HEK293 (cell line): ENCODE data around the gene NAT14.
A peak's percentile ranks its signal among the peaks of the same experiment; 100 is the strongest.

ENCODE experiments used
- BCL11A ChIP-seq: fragments of 450-650 bp; formaldehyde crosslinking; IDR thresholded peaks from 2 replicates; pipeline ENCODE4 v1.5.1; 2016; ENCODE audit warnings: low read depth, missing biosample characterization, missing genetic modification characterization
- GLIS1 ChIP-seq: fragments of 450-650 bp; formaldehyde crosslinking; IDR thresholded peaks from 2 replicates; pipeline ENCODE4 v1.5.1; 2016; ENCODE audit warnings: missing biosample characterization, missing genetic modification characterization
- GLIS2 ChIP-seq: fragments of 450-650 bp; formaldehyde crosslinking; IDR thresholded peaks from 2 replicates; pipeline ENCODE4 v1.5.1; 2016; ENCODE audit warnings: missing biosample characterization, missing genetic modification characterization
- IKZF3 ChIP-seq: fragments of 450-650 bp; IDR thresholded peaks from 2 replicates; pipeline ENCODE4 v1.5.0; 2018; ENCODE audit warnings: missing biosample characterization, mild to moderate bottlenecking, missing genetic modification characterization, moderate library complexity
- KLF9 ChIP-seq: fragments of 450-650 bp; formaldehyde crosslinking; IDR thresholded peaks from 2 replicates; pipeline ENCODE4 v1.5.1; 2016; ENCODE audit warnings: missing biosample characterization, missing genetic modification characterization, low read depth
- MZF1 ChIP-seq: fragments of 450-650 bp; formaldehyde crosslinking; IDR thresholded peaks from 2 replicates; pipeline ENCODE4 v1.5.1; 2017; ENCODE audit warnings: missing biosample characterization, missing genetic modification characterization, borderline replicate concordance
- PRDM6 ChIP-seq: fragments of 450-650 bp; formaldehyde crosslinking; IDR thresholded peaks from 2 replicates; pipeline ENCODE4 v1.5.1; 2017; ENCODE audit warnings: missing biosample characterization, missing genetic modification characterization
- TRIM28 ChIP-seq: IDR thresholded peaks from 2 replicates; pipeline ENCODE4 v1.6.1; 2011; ENCODE audit warnings: low read length, control low read depth, borderline replicate concordance
- ZBTB20 ChIP-seq: fragments of 450-650 bp; formaldehyde crosslinking; IDR thresholded peaks from 2 replicates; pipeline ENCODE4 v1.5.1; 2016; ENCODE audit warnings: missing biosample characterization, missing genetic modification characterization
- ZBTB49 ChIP-seq: fragments of 450-650 bp; formaldehyde crosslinking; IDR thresholded peaks from 2 replicates; pipeline ENCODE4 v1.5.1; 2016; ENCODE audit warnings: missing biosample characterization, missing genetic modification characterization, low read depth
- ZBTB7A ChIP-seq: fragments of 450-650 bp; formaldehyde crosslinking; IDR thresholded peaks from 2 replicates; pipeline ENCODE4 v1.5.1; 2016; ENCODE audit warnings: low read depth, missing biosample characterization, missing genetic modification characterization
- ZBTB8A ChIP-seq: fragments of 450-650 bp; formaldehyde crosslinking; IDR thresholded peaks from 2 replicates; pipeline ENCODE4 v1.5.1; 2016; ENCODE audit warnings: missing biosample characterization, missing genetic modification characterization
- ZFP37 ChIP-seq: fragments of 450-650 bp; formaldehyde crosslinking; IDR thresholded peaks from 2 replicates; pipeline ENCODE4 v1.5.1; 2016; ENCODE audit warnings: missing biosample characterization, missing genetic modification characterization
- ZFP69B ChIP-seq: fragments of 450-650 bp; formaldehyde crosslinking; IDR thresholded peaks from 2 replicates; pipeline ENCODE4 v1.5.1; 2016; ENCODE audit warnings: missing biosample characterization, missing genetic modification characterization
- ZNF112 ChIP-seq: fragments of 450-650 bp; formaldehyde crosslinking; IDR thresholded peaks from 2 replicates; pipeline ENCODE4 v1.5.0; 2017; ENCODE audit warnings: missing biosample characterization, missing genetic modification characterization
- ZNF114 ChIP-seq: fragments of 450-650 bp; formaldehyde crosslinking; IDR thresholded peaks from 2 replicates; pipeline ENCODE4 v1.5.0; 2017; ENCODE audit warnings: missing biosample characterization, missing genetic modification characterization
- ZNF155 ChIP-seq: fragments of 450-650 bp; formaldehyde crosslinking; IDR thresholded peaks from 2 replicates; pipeline ENCODE4 v1.5.1; 2016; ENCODE audit warnings: missing biosample characterization, missing genetic modification characterization
- ZNF16 ChIP-seq: fragments of 450-650 bp; formaldehyde crosslinking; IDR thresholded peaks from 2 replicates; pipeline ENCODE4 v1.5.1; 2016; ENCODE audit warnings: low read depth, missing biosample characterization, missing genetic modification characterization
- ZNF302 ChIP-seq: fragments of 450-650 bp; formaldehyde crosslinking; IDR thresholded peaks from 2 replicates; pipeline ENCODE4 v1.5.1; 2016; ENCODE audit warnings: missing biosample characterization, missing genetic modification characterization, low read depth
- ZNF324 ChIP-seq: fragments of 450-650 bp; formaldehyde crosslinking; IDR thresholded peaks from 2 replicates; pipeline ENCODE4 v1.5.1; 2016; ENCODE audit warnings: missing biosample characterization, missing genetic modification characterization
- ZNF433 ChIP-seq: fragments of 450-650 bp; formaldehyde crosslinking; IDR thresholded peaks from 2 replicates; pipeline ENCODE4 v1.5.1; 2016; ENCODE audit warnings: missing biosample characterization, missing genetic modification characterization, low read depth
- ZNF518A ChIP-seq: fragments of 450-650 bp; formaldehyde crosslinking; conservative IDR thresholded peaks from 2 replicates; pipeline ENCODE4 v1.5.1; 2016; ENCODE audit warnings: low read depth, missing biosample characterization, missing genetic modification characterization
- ZNF530 ChIP-seq: fragments of 450-650 bp; formaldehyde crosslinking; IDR thresholded peaks from 2 replicates; pipeline ENCODE4 v1.5.1; 2016; ENCODE audit warnings: low read depth, missing biosample characterization, missing genetic modification characterization
- ZNF560 ChIP-seq: fragments of 450-650 bp; formaldehyde crosslinking; IDR thresholded peaks from 2 replicates; pipeline ENCODE4 v1.5.1; 2017; ENCODE audit warnings: missing biosample characterization, missing genetic modification characterization, borderline replicate concordance
- ZNF561 ChIP-seq: fragments of 450-650 bp; IDR thresholded peaks from 2 replicates; pipeline ENCODE4 v1.5.1; 2018; ENCODE audit warnings: missing biosample characterization, missing genetic modification characterization, borderline replicate concordance
- ZNF585B ChIP-seq: fragments of 450-650 bp; formaldehyde crosslinking; IDR thresholded peaks from 2 replicates; pipeline ENCODE4 v1.5.1; 2016; ENCODE audit warnings: missing biosample characterization, missing genetic modification characterization
- ZNF701 ChIP-seq: fragments of 450-650 bp; formaldehyde crosslinking; IDR thresholded peaks from 2 replicates; pipeline ENCODE4 v1.5.1; 2016; ENCODE audit warnings: missing biosample characterization, missing genetic modification characterization
- ZNF704 ChIP-seq: fragments of 450-650 bp; formaldehyde crosslinking; IDR thresholded peaks from 2 replicates; pipeline ENCODE4 v1.5.1; 2016; ENCODE audit warnings: missing biosample characterization, missing genetic modification characterization
- ZSCAN16 ChIP-seq: fragments of 450-650 bp; formaldehyde crosslinking; IDR thresholded peaks from 2 replicates; pipeline ENCODE4 v1.5.1; 2016; ENCODE audit warnings: missing biosample characterization, missing genetic modification characterization
- ZSCAN23 ChIP-seq: fragments of 450-650 bp; formaldehyde crosslinking; IDR thresholded peaks from 2 replicates; pipeline ENCODE4 v1.5.1; 2016; ENCODE audit warnings: missing biosample characterization, missing genetic modification characterization
- ZSCAN30 ChIP-seq: fragments of 450-650 bp; IDR thresholded peaks from 2 replicates; pipeline ENCODE4 v1.5.1; 2018; ENCODE audit warnings: missing biosample characterization, mild to moderate bottlenecking, missing genetic modification characterization, moderate library complexity
- ZSCAN5A ChIP-seq: fragments of 450-650 bp; formaldehyde crosslinking; IDR thresholded peaks from 2 replicates; pipeline ENCODE4 v1.5.1; 2016; ENCODE audit warnings: missing biosample characterization, missing genetic modification characterization

Gene NAT14

GRCh38 chr19:55437410-55437809, 47.6 kb upstream of the NAT14 start (continued):
- TF ChIP-seq ZBTB7A (tag by site-specific recombination), result no peak
- TF ChIP-seq ZNF701, result no peak
- no peak for TF ChIP-seq ZNF112 (tag by site-specific recombination)
- no peak for TF ChIP-seq ZBTB49 (tag by site-specific recombination)
- no peak for TF ChIP-seq ZNF560
- TF ChIP-seq ZNF530 (tag by site-specific recombination), result no peak
- no peak for TF ChIP-seq PRDM6 (tag by site-specific recombination)
- TF ChIP-seq ZNF518A (tag by site-specific recombination), result no peak
- no peak for TF ChIP-seq TRIM28
- no peak for TF ChIP-seq ZNF155 (tag by site-specific recombination)
- TF ChIP-seq ZFP37 (tag by site-specific recombination), result no peak
- TF ChIP-seq ZNF114 (tag by site-specific recombination), result no peak
- no peak for TF ChIP-seq ZBTB8A (tag by site-specific recombination)
- TF ChIP-seq MZF1 (tag by site-specific recombination), result no peak
- TF ChIP-seq GLIS2 (tag by site-specific recombination), result no peak
- no peak for TF ChIP-seq ZSCAN16 (tag by site-specific recombination)
- peak; percentile 79 for TF ChIP-seq KLF9 (tag by site-specific recombination)
- TF ChIP-seq ZSCAN23, result no peak
- TF ChIP-seq ZNF16, result no peak
- no peak for TF ChIP-seq ZNF433 (tag by site-specific recombination)
- no peak for TF ChIP-seq ZNF302 (tag by site-specific recombination)
- no peak for TF ChIP-seq ZNF585B (tag by site-specific recombination)
- no peak for TF ChIP-seq GLIS1 (tag by site-specific recombination)
- no peak for TF ChIP-seq ZSCAN5A
- TF ChIP-seq ZNF324 (tag by site-specific recombination), result no peak
- 0 out of 2 replicates have a peak, but pooled peaks have one; percentile 27 for TF ChIP-seq ZNF561 (tag by site-specific recombination)
- TF ChIP-seq ZSCAN30 (tag by site-specific recombination), result no peak
- TF ChIP-seq ZBTB20, result no peak
- TF ChIP-seq IKZF3 (tag by site-specific recombination), result peak; percentile 40; the same call in 1 of the 2 replicates
- no peak for TF ChIP-seq ZFP69B (tag by site-specific recombination)
- TF ChIP-seq ZNF704 (tag by site-specific recombination), result no peak
- TF ChIP-seq BCL11A, result no peak
